ENCODE measurements around the gene TSPAN5.

GRCh38 chr4:98574816-98575215 is 83.6 kb downstream of the TSPAN5 start:
- no peak for TF ChIP-seq CTCF (IDR thresholded peaks at IDR 0.05; ENCODE audit: insufficient read depth, low read length)
- TF ChIP-seq SPI1 (IDR thresholded peaks at IDR 0.05; ENCODE audit: borderline replicate concordance, low read depth), result no peak

Measured in HL-60 (cell line).